DOHH2 (cell line): ENCODE results near the gene NAE1.

Experiments used
- H3F3A ChIP-seq: fragments of 200-600 bp; sonication (generic), shearing (Covaris generic); 2 replicates; pipeline ENCODE4 v1.6.0; 2016; ENCODE audit warnings: antibody characterized with exemption, mild to moderate bottlenecking; ENCODE audit not compliant: control insufficient read depth, insufficient read depth
- H3K27ac ChIP-seq: fragments of 200-600 bp; sonication (generic); 2 replicates; pipeline ENCODE4 v1.5.1; 2014; ENCODE audit warnings: low read depth, mild to moderate bottlenecking, low read length, moderate library complexity
- H3K27me3 ChIP-seq: fragments of 200-600 bp; sonication (generic); 2 replicates; pipeline ENCODE4 v1.6.1; 2014; ENCODE audit warnings: mild to moderate bottlenecking, low read length, mixed read lengths; ENCODE audit not compliant: control insufficient read depth
- H3K36me3 ChIP-seq: fragments of 200-600 bp; sonication (generic); 2 replicates; pipeline ENCODE4 v1.6.1; 2014; ENCODE audit warnings: mild to moderate bottlenecking, low read length, moderate library complexity, mixed read lengths; ENCODE audit not compliant: control insufficient read depth
- H3K4me1 ChIP-seq: fragments of 200-600 bp; sonication (generic); 2 replicates; pipeline ENCODE4 v1.6.1; 2014; ENCODE audit warnings: mild to moderate bottlenecking, low read length, mixed read lengths; ENCODE audit not compliant: control insufficient read depth
- H3K4me2 ChIP-seq: fragments of 200-600 bp; sonication (generic); 2 replicates; pipeline ENCODE4 v1.6.0; 2014; ENCODE audit warnings: mild to moderate bottlenecking, low read length, moderate library complexity
- H3K4me3 ChIP-seq: fragments of 200-600 bp; sonication (generic); 2 replicates; pipeline ENCODE4 v1.5.1; 2014; ENCODE audit warnings: mild to moderate bottlenecking, low read length, mixed read lengths
- H3K79me2 ChIP-seq: fragments of 200-600 bp; sonication (generic); 2 replicates; pipeline ENCODE4 v1.6.1; 2014; ENCODE audit warnings: mild to moderate bottlenecking, low read length, mixed read lengths; ENCODE audit not compliant: control insufficient read depth
- H3K9me2 ChIP-seq: fragments of 200-600 bp; sonication (generic); replicated peaks from 2 replicates; pipeline ENCODE4 v1.6.1; 2014; ENCODE audit warnings: mild to moderate bottlenecking, low read length, mixed read lengths; ENCODE audit not compliant: control insufficient read depth
- H3K9me3 ChIP-seq: fragments of 200-600 bp; sonication (generic); 2 replicates; pipeline ENCODE4 v1.6.1; 2014; ENCODE audit warnings: antibody characterized with exemption, low read length, mixed read lengths; ENCODE audit not compliant: control insufficient read depth, insufficient read depth
- H4K20me1 ChIP-seq: fragments of 200-600 bp; sonication (generic); 2 replicates; pipeline ENCODE4 v1.6.0; 2014; ENCODE audit warnings: low read depth, mild to moderate bottlenecking, antibody characterized with exemption, low read length, moderate library complexity; ENCODE audit not compliant: control insufficient read depth, insufficient read depth
- CTCF ChIP-seq: fragments of 200-600 bp; sonication (generic); IDR thresholded peaks from one replicate; pipeline ENCODE4 v1.5.1; 2014; ENCODE audit warnings: antibody characterized with exemption, mild to moderate bottlenecking, low read depth, low read length; ENCODE audit not compliant: poor library complexity, severe bottlenecking
- EZH2phosphoT487 ChIP-seq: fragments of 200-600 bp; sonication (generic); IDR thresholded peaks from 2 replicates; pipeline ENCODE4 v1.6.1; 2017; ENCODE audit warnings: borderline replicate concordance, mild to moderate bottlenecking, antibody characterized with exemption, low read length, moderate library complexity, mixed read lengths

NAE1 gene

GRCh38 chr16:66752958-66753357 lies 77.8 kb downstream of the NAE1 start:
- Histone ChIP-seq H4K20me1 (peaks cover 12% of the 10 kb centered on the region), H3F3A (no peaks in the 10 kb centered on the region), H3K36me3 (peaks cover 30% of the 10 kb centered on the region), H3K27me3 (peaks cover 20% of the 10 kb centered on the region), H3K9me2 (no peaks in the 10 kb centered on the region), H3K4me3 (no peak overlapping the region), H3K9me3 (no peaks in the 10 kb centered on the region), H3K27ac (no peak overlapping the region), H3K4me2 (no peak overlapping the region), H3K4me1 (peaks cover 22% of the 10 kb centered on the region), H3K79me2 (peaks cover 33% of the 10 kb centered on the region)
- TF ChIP-seq CTCF (no peak), EZH2phosphoT487 (no peak)
